Uterus (tissue), 2 donors: ENCODE measurements around the gene NEGR1.

Source experiments
- POLR2A ChIP-seq, 2 donors: fragments of 450-650 bp; IDR thresholded peaks; one replicate each; pipeline ENCODE4 v1.6.1; 2016; ENCODE audit warnings: antibody characterized with exemption in 2 of 2, mild to moderate bottlenecking in 1 of 2, moderate library complexity in 1 of 2
- TF ChIP-seq, protein P1 (sequence below), 4 experiments: fragments of 200-600 bp in 2 of 4; fragments of 450-650 bp in 2 of 4; sonication (generic) in 2 of 4; IDR thresholded peaks; one replicate each; pipeline ENCODE4 v1.5.1; 2016 to 2019; ENCODE audit warnings: antibody characterized with exemption in 4 of 4, mild to moderate bottlenecking in 2 of 4, moderate library complexity in 1 of 4

DNA sequence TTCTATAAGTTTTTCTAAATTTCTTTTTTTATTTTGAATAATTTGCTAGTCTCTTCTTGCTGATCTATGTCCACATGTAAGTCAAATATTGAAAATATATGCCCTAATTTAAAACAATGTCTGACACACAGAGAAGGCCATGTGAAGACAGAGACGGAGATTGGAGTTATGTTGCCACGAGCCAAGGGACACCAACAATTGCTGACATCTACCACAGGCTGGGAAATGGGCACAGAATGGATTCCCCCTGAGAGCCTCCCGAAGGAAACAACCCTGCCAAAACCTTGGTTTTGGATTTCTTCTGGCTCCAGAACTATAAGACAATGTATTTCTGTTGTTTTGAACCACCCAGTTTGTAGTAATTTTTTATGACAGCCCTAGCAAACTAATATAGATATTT lies 716.5 kb downstream of the NEGR1 start:
- TF ChIP-seq, protein P1, sequence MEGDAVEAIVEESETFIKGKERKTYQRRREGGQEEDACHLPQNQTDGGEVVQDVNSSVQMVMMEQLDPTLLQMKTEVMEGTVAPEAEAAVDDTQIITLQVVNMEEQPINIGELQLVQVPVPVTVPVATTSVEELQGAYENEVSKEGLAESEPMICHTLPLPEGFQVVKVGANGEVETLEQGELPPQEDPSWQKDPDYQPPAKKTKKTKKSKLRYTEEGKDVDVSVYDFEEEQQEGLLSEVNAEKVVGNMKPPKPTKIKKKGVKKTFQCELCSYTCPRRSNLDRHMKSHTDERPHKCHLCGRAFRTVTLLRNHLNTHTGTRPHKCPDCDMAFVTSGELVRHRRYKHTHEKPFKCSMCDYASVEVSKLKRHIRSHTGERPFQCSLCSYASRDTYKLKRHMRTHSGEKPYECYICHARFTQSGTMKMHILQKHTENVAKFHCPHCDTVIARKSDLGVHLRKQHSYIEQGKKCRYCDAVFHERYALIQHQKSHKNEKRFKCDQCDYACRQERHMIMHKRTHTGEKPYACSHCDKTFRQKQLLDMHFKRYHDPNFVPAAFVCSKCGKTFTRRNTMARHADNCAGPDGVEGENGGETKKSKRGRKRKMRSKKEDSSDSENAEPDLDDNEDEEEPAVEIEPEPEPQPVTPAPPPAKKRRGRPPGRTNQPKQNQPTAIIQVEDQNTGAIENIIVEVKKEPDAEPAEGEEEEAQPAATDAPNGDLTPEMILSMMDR (IDR thresholded peaks at IDR 0.05) = no peak
- no peak for TF ChIP-seq POLR2A (IDR thresholded peaks at IDR 0.05)
